HEK293 (cell line): ENCODE measurements around the gene SMIM44.

Experiments
- GLI4 ChIP-seq: fragments of 450-650 bp; formaldehyde crosslinking; IDR thresholded peaks from 2 replicates; pipeline ENCODE4 v1.5.1; 2016; ENCODE audit warnings: missing biosample characterization, missing genetic modification characterization
- GLIS2 ChIP-seq: fragments of 450-650 bp; formaldehyde crosslinking; IDR thresholded peaks from 2 replicates; pipeline ENCODE4 v1.5.1; 2016; ENCODE audit warnings: missing biosample characterization, missing genetic modification characterization
- HOXD13 ChIP-seq: sonication (generic); formaldehyde crosslinking; IDR thresholded peaks from 2 replicates; pipeline ENCODE4 v1.8.0; 2022; ENCODE audit warnings: missing genetic modification reagents, borderline replicate concordance
- KLF1 ChIP-seq: fragments of 450-650 bp; formaldehyde crosslinking; IDR thresholded peaks from 2 replicates; pipeline ENCODE4 v1.5.1; 2016; ENCODE audit warnings: missing biosample characterization, missing genetic modification characterization
- MYNN ChIP-seq: fragments of 450-650 bp; formaldehyde crosslinking; IDR thresholded peaks from 2 replicates; pipeline ENCODE4 v1.5.1; 2016; ENCODE audit warnings: missing biosample characterization, missing genetic modification characterization, borderline replicate concordance
- REPIN1 ChIP-seq: fragments of 450-650 bp; formaldehyde crosslinking; IDR thresholded peaks from 2 replicates; pipeline ENCODE4 v1.5.1; 2017; ENCODE audit warnings: missing biosample characterization, missing genetic modification characterization, low read depth
- TCF7L2 ChIP-seq: IDR thresholded peaks from 2 replicates; pipeline ENCODE4 v1.6.1; 2011; ENCODE audit warnings: low read depth, mild to moderate bottlenecking, inconsistent platforms, low read length, moderate library complexity, borderline replicate concordance
- ZBTB1 ChIP-seq: fragments of 450-650 bp; formaldehyde crosslinking; IDR thresholded peaks from 2 replicates; pipeline ENCODE4 v1.5.1; 2016; ENCODE audit warnings: missing biosample characterization, missing genetic modification characterization
- ZNF138 ChIP-seq: fragments of 450-650 bp; formaldehyde crosslinking; IDR thresholded peaks from 2 replicates; pipeline ENCODE4 v1.5.1; 2016; ENCODE audit warnings: missing biosample characterization, missing genetic modification characterization, borderline replicate concordance
- ZNF140 ChIP-seq: fragments of 450-650 bp; formaldehyde crosslinking; IDR thresholded peaks from 2 replicates; pipeline ENCODE4 v1.5.1; 2016; ENCODE audit warnings: missing biosample characterization, missing genetic modification characterization
- ZNF155 ChIP-seq: fragments of 450-650 bp; formaldehyde crosslinking; IDR thresholded peaks from 2 replicates; pipeline ENCODE4 v1.5.1; 2016; ENCODE audit warnings: missing biosample characterization, missing genetic modification characterization
- ZNF157 ChIP-seq: fragments of 450-650 bp; formaldehyde crosslinking; IDR thresholded peaks from 2 replicates; pipeline ENCODE4 v1.5.1; 2016; ENCODE audit warnings: missing biosample characterization, missing genetic modification characterization
- ZNF174 ChIP-seq: fragments of 450-650 bp; formaldehyde crosslinking; IDR thresholded peaks from 2 replicates; pipeline ENCODE4 v1.5.0; 2017; ENCODE audit warnings: missing biosample characterization, mild to moderate bottlenecking, missing genetic modification characterization
- ZNF175 ChIP-seq: fragments of 450-650 bp; formaldehyde crosslinking; IDR thresholded peaks from 2 replicates; pipeline ENCODE4 v1.5.1; 2016; ENCODE audit warnings: missing biosample characterization, missing genetic modification characterization
- ZNF19 ChIP-seq: fragments of 450-650 bp; formaldehyde crosslinking; IDR thresholded peaks from 2 replicates; pipeline ENCODE4; 2016; ENCODE audit warnings: missing biosample characterization, missing genetic modification characterization, low read depth
- ZNF211 ChIP-seq: fragments of 450-650 bp; formaldehyde crosslinking; IDR thresholded peaks from 2 replicates; pipeline ENCODE4 v1.5.1; 2016; ENCODE audit warnings: low read depth, missing biosample characterization, missing genetic modification characterization
- ZNF223 ChIP-seq: fragments of 450-650 bp; formaldehyde crosslinking; IDR thresholded peaks from 2 replicates; pipeline ENCODE4 v1.5.1; 2016; ENCODE audit warnings: missing biosample characterization, missing genetic modification characterization
- ZNF23 ChIP-seq: fragments of 450-650 bp; formaldehyde crosslinking; IDR thresholded peaks from 2 replicates; pipeline ENCODE4 v1.5.1; 2016; ENCODE audit warnings: missing biosample characterization, missing genetic modification characterization, borderline replicate concordance
- ZNF324 ChIP-seq: fragments of 450-650 bp; formaldehyde crosslinking; IDR thresholded peaks from 2 replicates; pipeline ENCODE4 v1.5.1; 2016; ENCODE audit warnings: missing biosample characterization, missing genetic modification characterization
- ZNF394 ChIP-seq: fragments of 450-650 bp; formaldehyde crosslinking; IDR thresholded peaks from 2 replicates; pipeline ENCODE4 v1.5.1; 2016; ENCODE audit warnings: missing biosample characterization, missing genetic modification characterization, mild to moderate bottlenecking, moderate library complexity, borderline replicate concordance
- ZNF548 ChIP-seq: fragments of 450-650 bp; formaldehyde crosslinking; IDR thresholded peaks from 2 replicates; pipeline ENCODE4 v1.5.1; 2016; ENCODE audit warnings: missing biosample characterization, missing genetic modification characterization
- ZNF660 ChIP-seq: fragments of 450-650 bp; IDR thresholded peaks from 2 replicates; pipeline ENCODE4 v1.5.1; 2018; ENCODE audit warnings: missing biosample characterization, mild to moderate bottlenecking, missing genetic modification characterization
- ZNF664 ChIP-seq: fragments of 450-650 bp; formaldehyde crosslinking; IDR thresholded peaks from 2 replicates; pipeline ENCODE4 v1.5.1; 2016; ENCODE audit warnings: missing biosample characterization, missing genetic modification characterization
- ZNF76 ChIP-seq: fragments of 450-650 bp; formaldehyde crosslinking; IDR thresholded peaks from 2 replicates; pipeline ENCODE4; 2016; ENCODE audit warnings: low read depth, missing biosample characterization, missing genetic modification characterization, borderline replicate concordance
- ZNF768 ChIP-seq: fragments of 450-650 bp; formaldehyde crosslinking; IDR thresholded peaks from 2 replicates; pipeline ENCODE4 v1.5.1; 2018; ENCODE audit warnings: missing biosample characterization, mild to moderate bottlenecking, missing genetic modification characterization
- ZNF785 ChIP-seq: fragments of 450-650 bp; formaldehyde crosslinking; IDR thresholded peaks from 2 replicates; pipeline ENCODE4 v1.5.1; 2016; ENCODE audit warnings: missing biosample characterization, missing genetic modification characterization
- TF ChIP-seq, protein P1 (sequence below): sonication (generic); formaldehyde crosslinking; IDR thresholded peaks from 2 replicates; pipeline ENCODE4 v1.8.1; 2022; ENCODE audit warnings: mild to moderate bottlenecking, moderate library complexity, missing genetic modification reagents
- TF ChIP-seq, protein P2 (sequence below): fragments of 450-650 bp; formaldehyde crosslinking; IDR thresholded peaks from 2 replicates; pipeline ENCODE4 v1.5.1; 2016; ENCODE audit warnings: missing biosample characterization, missing genetic modification characterization
- TF ChIP-seq, protein P3 (sequence below): fragments of 450-650 bp; formaldehyde crosslinking; IDR thresholded peaks from 2 replicates; pipeline ENCODE4 v1.5.1; 2017; ENCODE audit warnings: missing biosample characterization, missing genetic modification characterization
- TF ChIP-seq, protein P4 (sequence below): IDR thresholded peaks from 2 replicates; pipeline ENCODE4 v1.6.1; 2011; ENCODE audit warnings: mild to moderate bottlenecking, low read depth, low read length, borderline replicate concordance
- TF ChIP-seq, protein P5 (sequence below): fragments of 450-650 bp; formaldehyde crosslinking; IDR thresholded peaks from 2 replicates; pipeline ENCODE4 v1.5.1; 2016; ENCODE audit warnings: missing biosample characterization, missing genetic modification characterization
- TF ChIP-seq, protein P6 (sequence below): fragments of 450-650 bp; formaldehyde crosslinking; IDR thresholded peaks from 2 replicates; pipeline ENCODE4 v1.5.1; 2016; ENCODE audit warnings: missing biosample characterization, missing genetic modification characterization

SMIM44 gene

DNA sequence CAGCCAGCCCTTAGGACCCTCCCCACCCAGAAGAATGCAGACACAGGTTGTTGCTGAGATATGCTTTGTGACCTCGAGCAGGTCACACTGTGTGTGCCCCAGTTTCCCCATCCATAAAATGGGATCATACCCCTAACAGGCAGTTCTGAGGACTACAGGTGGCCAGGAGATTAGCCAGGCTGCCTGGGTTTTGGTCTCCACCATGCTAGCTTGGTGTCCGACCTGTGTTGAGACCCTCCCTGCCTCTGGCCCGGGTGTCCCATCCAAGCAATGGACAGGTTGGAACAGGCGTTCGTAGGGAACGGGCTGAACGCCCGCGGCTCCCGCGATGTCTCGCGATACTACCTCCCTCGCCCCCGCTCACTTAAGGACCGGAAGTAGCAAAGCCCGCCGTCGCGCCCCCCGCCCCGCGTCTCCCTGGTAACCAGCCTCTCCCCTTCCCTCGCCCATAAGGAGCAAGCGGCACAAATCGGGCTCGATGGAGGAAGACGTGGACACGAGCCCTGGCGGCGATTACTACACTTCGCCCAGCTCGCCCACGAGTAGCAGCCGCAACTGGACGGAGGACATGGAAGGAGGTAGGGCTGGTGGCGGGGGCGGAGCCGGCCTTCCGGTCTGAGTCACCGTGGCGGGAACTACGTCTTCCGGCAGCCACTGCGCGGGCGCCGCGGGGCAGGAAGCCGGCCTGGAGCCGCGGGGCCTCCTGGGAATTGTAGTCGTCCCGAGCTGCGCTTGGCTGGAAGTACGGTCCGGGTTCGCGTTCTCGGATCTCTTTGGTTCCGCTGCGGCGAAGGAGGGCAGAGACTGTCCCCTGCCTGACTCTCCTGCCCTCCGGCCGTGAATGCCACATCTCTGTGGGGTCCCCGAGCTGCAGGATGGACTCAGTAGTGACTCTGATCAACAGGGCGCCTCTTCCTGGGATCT is 48.3 kb downstream of the SMIM44 start (continued):
- no peak for TF ChIP-seq REPIN1 (tag by site-specific recombination)
- TF ChIP-seq ZNF23, result no peak
- TF ChIP-seq, protein P1, sequence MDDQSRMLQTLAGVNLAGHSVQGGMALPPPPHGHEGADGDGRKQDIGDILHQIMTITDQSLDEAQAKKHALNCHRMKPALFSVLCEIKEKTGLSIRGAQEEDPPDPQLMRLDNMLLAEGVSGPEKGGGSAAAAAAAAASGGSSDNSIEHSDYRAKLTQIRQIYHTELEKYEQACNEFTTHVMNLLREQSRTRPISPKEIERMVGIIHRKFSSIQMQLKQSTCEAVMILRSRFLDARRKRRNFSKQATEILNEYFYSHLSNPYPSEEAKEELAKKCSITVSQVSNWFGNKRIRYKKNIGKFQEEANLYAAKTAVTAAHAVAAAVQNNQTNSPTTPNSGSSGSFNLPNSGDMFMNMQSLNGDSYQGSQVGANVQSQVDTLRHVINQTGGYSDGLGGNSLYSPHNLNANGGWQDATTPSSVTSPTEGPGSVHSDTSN (CRISPR knock-in tag), result peak; percentile 79; the same call in 1 of the 2 replicates
- peak; percentile 80; the same call in 1 of the 2 replicates for TF ChIP-seq ZNF394 (tag by site-specific recombination)
- 0 out of 2 replicates have a peak, but pooled peaks have one; percentile 29 for TF ChIP-seq ZNF664 (tag by site-specific recombination)
- no peak for TF ChIP-seq ZNF138
- TF ChIP-seq TCF7L2, result no peak
- no peak for TF ChIP-seq ZNF175 (tag by site-specific recombination)
- TF ChIP-seq ZNF324 (tag by site-specific recombination), result peak; percentile 78
- no peak for TF ChIP-seq ZNF140 (tag by site-specific recombination)
- TF ChIP-seq MYNN (tag by site-specific recombination), result no peak
- TF ChIP-seq ZNF768 (tag by site-specific recombination), result no peak
- TF ChIP-seq, protein P2, sequence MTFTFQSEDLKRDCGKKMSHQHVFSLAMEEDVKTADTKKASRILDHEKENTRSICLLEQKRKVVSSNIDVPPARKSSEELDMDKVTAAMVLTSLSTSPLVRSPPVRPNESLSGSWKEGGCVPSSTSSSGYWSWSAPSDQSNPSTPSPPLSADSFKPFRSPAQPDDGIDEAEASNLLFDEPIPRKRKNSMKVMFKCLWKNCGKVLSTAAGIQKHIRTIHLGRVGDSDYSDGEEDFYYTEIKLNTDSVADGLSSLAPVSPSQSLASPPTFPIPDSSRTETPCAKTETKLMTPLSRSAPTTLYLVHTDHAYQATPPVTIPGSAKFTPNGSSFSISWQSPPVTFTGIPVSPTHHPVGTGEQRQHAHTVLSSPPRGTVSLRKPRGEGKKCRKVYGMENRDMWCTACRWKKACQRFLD (tag by site-specific recombination), result no peak
- no peak for TF ChIP-seq ZNF155 (tag by site-specific recombination)
- no peak for TF ChIP-seq ZNF174 (tag by site-specific recombination)
- no peak; the same call in 1 of the 2 replicates for TF ChIP-seq ZNF660 (tag by site-specific recombination)
- no peak for TF ChIP-seq ZNF211 (tag by site-specific recombination)
- TF ChIP-seq HOXD13, result no peak
- TF ChIP-seq, protein P3, sequence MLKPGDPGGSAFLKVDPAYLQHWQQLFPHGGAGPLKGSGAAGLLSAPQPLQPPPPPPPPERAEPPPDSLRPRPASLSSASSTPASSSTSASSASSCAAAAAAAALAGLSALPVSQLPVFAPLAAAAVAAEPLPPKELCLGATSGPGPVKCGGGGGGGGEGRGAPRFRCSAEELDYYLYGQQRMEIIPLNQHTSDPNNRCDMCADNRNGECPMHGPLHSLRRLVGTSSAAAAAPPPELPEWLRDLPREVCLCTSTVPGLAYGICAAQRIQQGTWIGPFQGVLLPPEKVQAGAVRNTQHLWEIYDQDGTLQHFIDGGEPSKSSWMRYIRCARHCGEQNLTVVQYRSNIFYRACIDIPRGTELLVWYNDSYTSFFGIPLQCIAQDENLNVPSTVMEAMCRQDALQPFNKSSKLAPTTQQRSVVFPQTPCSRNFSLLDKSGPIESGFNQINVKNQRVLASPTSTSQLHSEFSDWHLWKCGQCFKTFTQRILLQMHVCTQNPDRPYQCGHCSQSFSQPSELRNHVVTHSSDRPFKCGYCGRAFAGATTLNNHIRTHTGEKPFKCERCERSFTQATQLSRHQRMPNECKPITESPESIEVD (tag by site-specific recombination), result no peak
- TF ChIP-seq GLIS2 (tag by site-specific recombination), result peak; percentile 69; the same call in 1 of the 2 replicates
- TF ChIP-seq, protein P4, sequence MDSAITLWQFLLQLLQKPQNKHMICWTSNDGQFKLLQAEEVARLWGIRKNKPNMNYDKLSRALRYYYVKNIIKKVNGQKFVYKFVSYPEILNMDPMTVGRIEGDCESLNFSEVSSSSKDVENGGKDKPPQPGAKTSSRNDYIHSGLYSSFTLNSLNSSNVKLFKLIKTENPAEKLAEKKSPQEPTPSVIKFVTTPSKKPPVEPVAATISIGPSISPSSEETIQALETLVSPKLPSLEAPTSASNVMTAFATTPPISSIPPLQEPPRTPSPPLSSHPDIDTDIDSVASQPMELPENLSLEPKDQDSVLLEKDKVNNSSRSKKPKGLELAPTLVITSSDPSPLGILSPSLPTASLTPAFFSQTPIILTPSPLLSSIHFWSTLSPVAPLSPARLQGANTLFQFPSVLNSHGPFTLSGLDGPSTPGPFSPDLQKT, result peak; percentile 89
- TF ChIP-seq ZNF76, result peak; percentile 98
- TF ChIP-seq ZNF785 (tag by site-specific recombination), result 0 out of 2 replicates have a peak, but pooled peaks have one; percentile 37
- TF ChIP-seq ZBTB1 (tag by site-specific recombination), result no peak
- TF ChIP-seq ZNF157 (tag by site-specific recombination), result no peak
- no peak for TF ChIP-seq GLI4 (tag by site-specific recombination)
- TF ChIP-seq KLF1 (tag by site-specific recombination), result peak; percentile 82
- no peak for TF ChIP-seq ZNF548 (tag by site-specific recombination)
- TF ChIP-seq, protein P5, sequence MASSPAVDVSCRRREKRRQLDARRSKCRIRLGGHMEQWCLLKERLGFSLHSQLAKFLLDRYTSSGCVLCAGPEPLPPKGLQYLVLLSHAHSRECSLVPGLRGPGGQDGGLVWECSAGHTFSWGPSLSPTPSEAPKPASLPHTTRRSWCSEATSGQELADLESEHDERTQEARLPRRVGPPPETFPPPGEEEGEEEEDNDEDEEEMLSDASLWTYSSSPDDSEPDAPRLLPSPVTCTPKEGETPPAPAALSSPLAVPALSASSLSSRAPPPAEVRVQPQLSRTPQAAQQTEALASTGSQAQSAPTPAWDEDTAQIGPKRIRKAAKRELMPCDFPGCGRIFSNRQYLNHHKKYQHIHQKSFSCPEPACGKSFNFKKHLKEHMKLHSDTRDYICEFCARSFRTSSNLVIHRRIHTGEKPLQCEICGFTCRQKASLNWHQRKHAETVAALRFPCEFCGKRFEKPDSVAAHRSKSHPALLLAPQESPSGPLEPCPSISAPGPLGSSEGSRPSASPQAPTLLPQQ, result peak; percentile 53
- TF ChIP-seq, protein P6, sequence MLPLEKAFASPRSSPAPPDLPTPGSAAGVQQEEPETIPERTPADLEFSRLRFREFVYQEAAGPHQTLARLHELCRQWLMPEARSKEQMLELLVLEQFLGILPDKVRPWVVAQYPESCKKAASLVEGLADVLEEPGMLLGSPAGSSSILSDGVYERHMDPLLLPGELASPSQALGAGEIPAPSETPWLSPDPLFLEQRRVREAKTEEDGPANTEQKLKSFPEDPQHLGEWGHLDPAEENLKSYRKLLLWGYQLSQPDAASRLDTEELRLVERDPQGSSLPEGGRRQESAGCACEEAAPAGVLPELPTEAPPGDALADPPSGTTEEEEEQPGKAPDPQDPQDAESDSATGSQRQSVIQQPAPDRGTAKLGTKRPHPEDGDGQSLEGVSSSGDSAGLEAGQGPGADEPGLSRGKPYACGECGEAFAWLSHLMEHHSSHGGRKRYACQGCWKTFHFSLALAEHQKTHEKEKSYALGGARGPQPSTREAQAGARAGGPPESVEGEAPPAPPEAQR (tag by site-specific recombination), result no peak
- no peak for TF ChIP-seq ZNF223 (tag by site-specific recombination)
- TF ChIP-seq ZNF19, result no peak
